Measurements from ENCODE around the gene PPEF2.

Gene PPEF2

GRCh38 chr4:75843596-75843995 lies 58.7 kb downstream of the PPEF2 start:
- TF ChIP-seq, protein P1, sequence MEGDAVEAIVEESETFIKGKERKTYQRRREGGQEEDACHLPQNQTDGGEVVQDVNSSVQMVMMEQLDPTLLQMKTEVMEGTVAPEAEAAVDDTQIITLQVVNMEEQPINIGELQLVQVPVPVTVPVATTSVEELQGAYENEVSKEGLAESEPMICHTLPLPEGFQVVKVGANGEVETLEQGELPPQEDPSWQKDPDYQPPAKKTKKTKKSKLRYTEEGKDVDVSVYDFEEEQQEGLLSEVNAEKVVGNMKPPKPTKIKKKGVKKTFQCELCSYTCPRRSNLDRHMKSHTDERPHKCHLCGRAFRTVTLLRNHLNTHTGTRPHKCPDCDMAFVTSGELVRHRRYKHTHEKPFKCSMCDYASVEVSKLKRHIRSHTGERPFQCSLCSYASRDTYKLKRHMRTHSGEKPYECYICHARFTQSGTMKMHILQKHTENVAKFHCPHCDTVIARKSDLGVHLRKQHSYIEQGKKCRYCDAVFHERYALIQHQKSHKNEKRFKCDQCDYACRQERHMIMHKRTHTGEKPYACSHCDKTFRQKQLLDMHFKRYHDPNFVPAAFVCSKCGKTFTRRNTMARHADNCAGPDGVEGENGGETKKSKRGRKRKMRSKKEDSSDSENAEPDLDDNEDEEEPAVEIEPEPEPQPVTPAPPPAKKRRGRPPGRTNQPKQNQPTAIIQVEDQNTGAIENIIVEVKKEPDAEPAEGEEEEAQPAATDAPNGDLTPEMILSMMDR (IDR thresholded peaks at IDR 0.05; ENCODE audit: borderline replicate concordance, control extremely low read depth, extremely low read depth, insufficient read depth, missing control alignments) = no peak
- DNase-seq (ENCODE audit: low spot score) = no peak
- in situ Hi-C loops (cut with MboI; ENCODE audit: low sequenced_read_pairs, unreplicated experiment) = loop anchor here (5.0 kb wide), 1 partner anchor 266 kb away; no protein-coding TSS in a partner anchor

DNA sequence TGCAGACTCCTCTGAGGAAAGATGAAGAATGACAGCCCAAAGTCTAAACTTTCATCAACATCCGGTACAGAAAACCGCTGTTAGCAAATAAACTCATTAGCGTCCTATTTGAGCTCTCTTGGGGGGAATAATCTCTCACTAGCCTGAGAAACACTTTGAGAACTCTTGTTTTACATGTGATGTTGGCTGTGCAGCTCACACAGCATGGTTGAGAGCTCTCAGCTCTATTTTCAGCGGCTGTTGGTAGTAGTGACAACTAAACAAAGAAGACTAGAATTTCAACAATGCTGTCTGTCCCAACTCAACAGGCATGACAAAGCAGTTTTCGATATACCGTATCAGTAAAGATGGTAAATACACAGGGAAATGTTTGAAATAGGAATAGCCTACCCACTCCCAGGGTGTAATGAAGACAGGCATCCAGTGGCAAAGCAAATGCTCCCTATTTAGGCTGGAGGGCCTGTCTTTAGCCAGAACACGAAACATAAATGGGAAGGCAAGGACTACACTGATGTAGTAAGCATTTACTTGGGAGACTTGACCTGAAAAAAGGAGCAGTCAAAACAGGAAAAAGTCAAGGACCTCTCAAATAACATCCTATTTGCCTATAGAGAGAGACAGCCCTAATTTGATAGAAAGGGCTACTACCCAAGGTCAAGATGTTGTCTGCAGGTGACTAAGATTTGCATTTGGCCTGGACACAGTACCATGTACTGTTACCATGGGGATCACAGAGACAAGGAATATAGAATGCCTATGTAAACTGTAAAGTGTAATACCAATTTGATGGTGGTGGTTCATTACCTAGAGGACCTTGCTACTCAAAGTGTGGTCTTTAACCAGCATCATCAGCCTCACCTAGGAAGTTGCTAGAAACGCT lies 60.4 kb downstream of the PPEF2 start:
- in situ Hi-C loops (cut with MboI; ENCODE audit: low sequenced_read_pairs, unreplicated experiment) = loop anchor here (5.0 kb wide), 1 partner anchor 265 kb away; no protein-coding TSS in a partner anchor
- no peak for DNase-seq (ENCODE audit: low spot score)
- TF ChIP-seq, protein P1 (IDR thresholded peaks at IDR 0.05; ENCODE audit: borderline replicate concordance, control extremely low read depth, extremely low read depth, insufficient read depth, missing control alignments) = no peak

DNA sequence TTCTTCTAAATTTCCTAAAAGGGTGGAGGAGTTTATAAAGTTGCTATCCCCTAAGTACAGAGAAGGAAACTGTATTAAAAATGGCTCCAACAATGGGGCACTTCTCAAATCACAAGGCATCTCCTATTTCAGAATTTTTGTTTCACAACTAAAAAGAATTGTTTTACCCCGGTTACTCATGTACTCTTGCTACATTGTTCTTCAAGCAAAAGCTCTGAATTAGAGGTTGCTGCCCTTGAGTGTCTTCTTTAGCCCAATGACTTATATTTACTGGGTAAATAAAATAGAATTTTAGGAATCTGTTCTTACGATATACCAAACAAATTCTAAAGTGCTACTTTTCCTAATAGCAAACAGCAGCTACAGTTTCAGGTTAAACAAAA lies 67.5 kb downstream of the PPEF2 start:
- TF ChIP-seq, protein P1 (IDR thresholded peaks at IDR 0.05; ENCODE audit: borderline replicate concordance, control extremely low read depth, extremely low read depth, insufficient read depth, missing control alignments) = no peak

GRCh38 chr4:75834095-75834771 lies 68.0 kb downstream of the PPEF2 start:
- in situ Hi-C loops (cut with MboI; ENCODE audit: low sequenced_read_pairs, unreplicated experiment) = no loop called here
- no peak for DNase-seq (ENCODE audit: low spot score)
- TF ChIP-seq, protein P1 (IDR thresholded peaks at IDR 0.05; ENCODE audit: borderline replicate concordance, control extremely low read depth, extremely low read depth, insufficient read depth, missing control alignments) = no peak

More for the DNA sequence above, 67.5 kb downstream of the PPEF2 start:
- in situ Hi-C loops (cut with MboI; ENCODE audit: low sequenced_read_pairs, unreplicated experiment) = no loop called here
- no peak for DNase-seq (ENCODE audit: low spot score)

GRCh38 chr4:75831856-75832405 lies 70.3 kb downstream of the PPEF2 start:
- DNase-seq (ENCODE audit: low spot score) = no peak
- in situ Hi-C loops (cut with MboI; ENCODE audit: low sequenced_read_pairs, unreplicated experiment) = no loop called here
- TF ChIP-seq, protein P1 (IDR thresholded peaks at IDR 0.05; ENCODE audit: borderline replicate concordance, control extremely low read depth, extremely low read depth, insufficient read depth, missing control alignments) = no peak

DNA sequence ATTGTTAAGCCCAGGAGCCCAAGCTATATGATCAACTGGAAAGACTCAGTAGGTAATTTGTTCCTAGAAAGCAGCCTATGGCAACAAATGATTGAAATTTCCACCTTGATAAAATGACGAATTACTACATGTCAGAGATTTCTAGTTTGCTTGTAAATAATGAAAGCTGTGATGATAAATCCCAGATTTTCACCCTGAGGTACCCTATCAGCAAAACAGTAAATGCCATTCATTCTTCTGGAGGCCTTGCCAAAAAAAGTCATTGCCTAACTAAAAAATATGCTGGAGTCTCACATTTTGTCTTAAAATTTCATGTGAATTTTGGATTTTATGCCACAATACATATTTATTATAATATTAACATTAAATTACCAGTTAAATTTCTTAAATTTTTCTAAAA lies 71.3 kb downstream of the PPEF2 start:
- no peak for DNase-seq (ENCODE audit: low spot score)
- in situ Hi-C loops (cut with MboI; ENCODE audit: low sequenced_read_pairs, unreplicated experiment) = no loop called here
- TF ChIP-seq, protein P1 (IDR thresholded peaks at IDR 0.05; ENCODE audit: borderline replicate concordance, control extremely low read depth, extremely low read depth, insufficient read depth, missing control alignments) = no peak

Data from GM13976 (cell line).